HG03354 (cell line): ENCODE measurements around the gene WNT3A.

ENCODE experiments used
- ATAC-seq: cut with Tn5 transposase; IDR thresholded peaks from one replicate; pipeline ENCODE4 v1.9.1; 2021; ENCODE audit warnings: mild to moderate bottlenecking; ENCODE audit not compliant: unreplicated experiment, poor library complexity, severe bottlenecking

Gene WNT3A

DNA sequence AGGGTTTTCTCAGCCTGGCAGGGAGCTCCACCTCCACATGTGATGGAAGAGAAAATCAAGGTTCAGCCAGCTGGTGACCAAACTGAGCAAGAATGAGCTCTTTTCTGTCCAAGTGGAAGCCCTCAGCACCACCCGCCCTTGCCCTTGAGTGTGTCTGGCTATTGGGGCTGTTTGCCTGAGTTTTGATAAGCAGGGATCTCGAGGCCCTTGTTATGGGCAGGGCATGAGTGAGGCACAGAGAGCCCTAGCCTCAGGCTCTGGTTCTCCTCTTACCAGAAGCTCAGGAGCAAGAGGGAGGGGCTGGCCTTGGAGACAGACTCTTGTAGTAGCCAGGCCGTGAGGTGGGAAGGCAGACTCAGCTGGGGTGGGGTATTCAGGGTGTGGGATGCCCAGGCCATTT, 38.2 kb downstream of the WNT3A start:
- ATAC-seq: no peak

GRCh38 chr1:228045405-228045804, 38.6 kb downstream of the WNT3A start:
- ATAC-seq: no peak

DNA sequence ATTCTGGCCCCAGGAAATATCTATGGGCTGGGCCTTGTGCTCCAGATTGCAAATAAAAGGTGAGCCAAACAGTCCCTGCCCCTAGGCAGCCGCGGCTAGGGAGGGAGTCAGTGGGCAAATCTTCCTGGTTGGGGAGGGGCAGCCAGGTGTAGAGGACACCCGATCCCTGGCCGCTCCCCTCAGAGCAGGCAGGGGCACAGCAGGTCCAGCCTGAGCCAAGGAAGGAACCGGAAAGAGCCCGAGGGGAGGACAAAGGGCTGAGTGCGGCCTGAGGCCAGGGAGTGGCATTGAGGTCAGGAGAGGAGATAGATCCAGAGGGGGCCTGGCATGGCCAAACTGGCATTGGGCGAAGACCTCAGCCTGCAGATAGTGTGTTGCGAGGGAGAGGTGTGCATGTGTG, 39.1 kb downstream of the WNT3A start:
- ATAC-seq: no peak

- ATAC-seq: no peak
Measured at GRCh38 chr1:228046421-228047182, 39.8 kb downstream of the WNT3A start.

- ATAC-seq: no peak
Measured at GRCh38 chr1:228047183-228047466, 40.3 kb downstream of the WNT3A start.

- no peak for ATAC-seq
Measured at GRCh38 chr1:228048120-228048519, 41.3 kb downstream of the WNT3A start.

GRCh38 chr1:228048659-228049298, 42.0 kb downstream of the WNT3A start:
- no peak for ATAC-seq

GRCh38 chr1:228050571-228051231, 43.9 kb downstream of the WNT3A start:
- ATAC-seq: no peak

GRCh38 chr1:228058172-228058948, 51.6 kb downstream of the WNT3A start:
- no peak for ATAC-seq

DNA sequence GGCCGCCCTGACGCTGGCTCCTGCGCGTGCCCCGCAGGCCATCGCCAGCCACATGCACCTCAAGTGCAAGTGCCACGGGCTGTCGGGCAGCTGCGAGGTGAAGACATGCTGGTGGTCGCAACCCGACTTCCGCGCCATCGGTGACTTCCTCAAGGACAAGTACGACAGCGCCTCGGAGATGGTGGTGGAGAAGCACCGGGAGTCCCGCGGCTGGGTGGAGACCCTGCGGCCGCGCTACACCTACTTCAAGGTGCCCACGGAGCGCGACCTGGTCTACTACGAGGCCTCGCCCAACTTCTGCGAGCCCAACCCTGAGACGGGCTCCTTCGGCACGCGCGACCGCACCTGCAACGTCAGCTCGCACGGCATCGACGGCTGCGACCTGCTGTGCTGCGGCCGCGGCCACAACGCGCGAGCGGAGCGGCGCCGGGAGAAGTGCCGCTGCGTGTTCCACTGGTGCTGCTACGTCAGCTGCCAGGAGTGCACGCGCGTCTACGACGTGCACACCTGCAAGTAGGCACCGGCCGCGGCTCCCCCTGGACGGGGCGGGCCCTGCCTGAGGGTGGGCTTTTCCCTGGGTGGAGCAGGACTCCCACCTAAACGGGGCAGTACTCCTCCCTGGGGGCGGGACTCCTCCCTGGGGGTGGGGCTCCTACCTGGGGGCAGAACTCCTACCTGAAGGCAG, 52.3 kb downstream of the WNT3A start:
- no peak for ATAC-seq

DNA sequence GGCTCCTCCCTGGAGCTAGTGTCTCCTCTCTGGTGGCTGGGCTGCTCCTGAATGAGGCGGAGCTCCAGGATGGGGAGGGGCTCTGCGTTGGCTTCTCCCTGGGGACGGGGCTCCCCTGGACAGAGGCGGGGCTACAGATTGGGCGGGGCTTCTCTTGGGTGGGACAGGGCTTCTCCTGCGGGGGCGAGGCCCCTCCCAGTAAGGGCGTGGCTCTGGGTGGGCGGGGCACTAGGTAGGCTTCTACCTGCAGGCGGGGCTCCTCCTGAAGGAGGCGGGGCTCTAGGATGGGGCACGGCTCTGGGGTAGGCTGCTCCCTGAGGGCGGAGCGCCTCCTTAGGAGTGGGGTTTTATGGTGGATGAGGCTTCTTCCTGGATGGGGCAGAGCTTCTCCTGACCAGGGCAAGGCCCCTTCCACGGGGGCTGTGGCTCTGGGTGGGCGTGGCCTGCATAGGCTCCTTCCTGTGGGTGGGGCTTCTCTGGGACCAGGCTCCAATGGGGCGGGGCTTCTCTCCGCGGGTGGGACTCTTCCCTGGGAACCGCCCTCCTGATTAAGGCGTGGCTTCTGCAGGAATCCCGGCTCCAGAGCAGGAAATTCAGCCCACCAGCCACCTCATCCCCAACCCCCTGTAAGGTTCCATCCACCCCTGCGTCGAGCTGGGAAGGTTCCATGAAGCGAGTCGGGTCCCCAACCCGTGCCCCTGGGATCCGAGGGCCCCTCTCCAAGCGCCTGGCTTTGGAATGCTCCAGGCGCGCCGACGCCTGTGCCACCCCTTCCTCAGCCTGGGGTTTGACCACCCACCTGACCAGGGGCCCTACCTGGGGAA, 53.0 kb downstream of the WNT3A start:
- ATAC-seq: no peak

DNA sequence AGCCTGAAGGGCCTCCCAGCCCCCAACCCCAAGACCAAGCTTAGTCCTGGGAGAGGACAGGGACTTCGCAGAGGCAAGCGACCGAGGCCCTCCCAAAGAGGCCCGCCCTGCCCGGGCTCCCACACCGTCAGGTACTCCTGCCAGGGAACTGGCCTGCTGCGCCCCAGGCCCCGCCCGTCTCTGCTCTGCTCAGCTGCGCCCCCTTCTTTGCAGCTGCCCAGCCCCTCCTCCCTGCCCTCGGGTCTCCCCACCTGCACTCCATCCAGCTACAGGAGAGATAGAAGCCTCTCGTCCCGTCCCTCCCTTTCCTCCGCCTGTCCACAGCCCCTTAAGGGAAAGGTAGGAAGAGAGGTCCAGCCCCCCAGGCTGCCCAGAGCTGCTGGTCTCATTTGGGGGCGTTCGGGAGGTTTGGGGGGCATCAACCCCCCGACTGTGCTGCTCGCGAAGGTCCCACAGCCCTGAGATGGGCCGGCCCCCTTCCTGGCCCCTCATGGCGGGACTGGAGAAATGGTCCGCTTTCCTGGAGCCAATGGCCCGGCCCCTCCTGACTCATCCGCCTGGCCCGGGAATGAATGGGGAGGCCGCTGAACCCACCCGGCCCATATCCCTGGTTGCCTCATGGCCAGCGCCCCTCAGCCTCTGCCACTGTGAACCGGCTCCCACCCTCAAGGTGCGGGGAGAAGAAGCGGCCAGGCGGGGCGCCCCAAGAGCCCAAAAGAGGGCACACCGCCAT, 53.8 kb downstream of the WNT3A start:
- no peak for ATAC-seq

- ATAC-seq: no peak
Measured at GRCh38 chr1:228061411-228062084, 54.8 kb downstream of the WNT3A start.

DNA sequence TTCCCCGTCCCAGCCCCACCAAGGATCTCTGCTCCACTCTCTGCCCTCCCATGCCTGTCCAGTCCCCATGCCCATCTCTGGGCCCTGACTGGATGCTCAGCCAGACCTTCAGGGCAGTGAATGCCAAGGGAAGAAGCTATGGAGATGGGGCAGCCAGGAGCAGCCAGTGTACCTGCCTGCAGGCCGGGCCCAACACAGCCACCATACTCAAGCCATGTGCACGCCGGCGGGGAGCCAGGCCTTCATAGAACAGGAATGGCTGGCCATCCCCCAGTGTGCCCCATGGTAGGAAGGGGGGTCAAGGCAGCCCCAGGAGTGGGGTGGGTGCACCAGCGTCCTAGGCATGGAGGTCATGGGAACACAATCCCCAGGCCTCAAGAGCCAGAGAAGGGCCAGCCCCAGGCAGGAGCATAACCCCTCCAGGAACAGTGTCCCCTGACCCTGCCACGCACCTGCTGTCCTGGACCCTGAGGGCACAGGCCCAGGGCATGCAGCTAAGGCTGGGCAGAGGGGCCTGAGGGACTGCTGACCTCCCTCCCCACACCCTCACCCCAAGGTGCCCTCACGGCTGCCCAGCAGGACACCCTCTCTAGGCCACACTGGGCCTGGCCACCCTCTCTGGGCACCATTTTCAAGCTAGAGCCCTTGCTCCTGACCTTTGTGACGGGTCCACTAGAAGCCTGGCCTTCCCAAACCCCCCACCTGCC, 55.4 kb downstream of the WNT3A start:
- no peak for ATAC-seq

DNA sequence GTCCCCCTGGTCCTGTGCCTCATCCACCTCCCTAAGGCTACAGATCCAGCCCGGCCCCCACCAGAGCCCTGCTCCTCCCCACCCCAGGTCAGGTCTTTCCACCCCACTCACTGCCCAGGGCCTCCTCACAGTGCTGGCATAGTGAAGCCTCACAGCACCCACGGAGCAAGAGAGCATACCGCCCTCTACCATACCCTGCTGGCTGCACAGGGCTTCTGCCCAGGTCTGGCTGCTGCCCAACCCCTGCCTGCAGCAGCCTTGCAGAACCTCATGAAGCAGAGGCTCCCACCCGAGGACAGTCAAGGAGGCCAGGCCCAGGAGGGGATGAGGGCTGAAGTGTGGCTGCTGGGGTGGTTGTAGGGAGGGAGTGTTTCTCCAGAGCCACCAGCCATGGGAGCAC, 56.0 kb downstream of the WNT3A start:
- ATAC-seq: no peak

GRCh38 chr1:228063251-228064191, 56.7 kb downstream of the WNT3A start:
- no peak for ATAC-seq
